GM06990 (cell line): ENCODE measurements around the gene POMT2.

Experiments
- DNase-seq: peaks from one replicate; pipeline ENCODE4 v3.0.0-alpha.2; 2011; ENCODE audit not compliant: insufficient read length; ENCODE audit errors: extremely low read depth
- H3K27me3 ChIP-seq: replicated peaks from 2 replicates; pipeline ENCODE4 v1.6.0; 2011; ENCODE audit warnings: low read length; ENCODE audit not compliant: control insufficient read depth, insufficient read depth
- H3K36me3 ChIP-seq: 2 replicates; pipeline ENCODE4 v1.5.1; 2011; ENCODE audit warnings: low read length; ENCODE audit not compliant: control insufficient read depth, insufficient read depth
- H3K4me3 ChIP-seq: replicated peaks from 2 replicates; pipeline ENCODE4 v1.5.1; 2011; ENCODE audit warnings: low read depth, mild to moderate bottlenecking, control low read depth, low read length
- CTCF ChIP-seq: IDR thresholded peaks from 2 replicates; pipeline ENCODE4 v1.5.1; 2011; ENCODE audit warnings: low read length, control low read depth, mild to moderate bottlenecking, inconsistent platforms; ENCODE audit not compliant: insufficient read depth, poor library complexity, severe bottlenecking

The POMT2 gene

GRCh38 chr14:77241955-77242354 is 78.7 kb downstream of the POMT2 start:
- Histone ChIP-seq H3K4me3 (no peak overlapping the region), H3K36me3 (no peaks in the 10 kb centered on the region), H3K27me3 (no peaks in the 10 kb centered on the region; the same call in 1 of the 2 replicates)
- TF ChIP-seq CTCF, result no peak
- DNase-seq, result no peak

- H3K27me3 ChIP-seq, result no peaks in the 10 kb centered on the region; the same call in 1 of the 2 replicates
- no peak for DNase-seq
- no peak overlapping the region for H3K4me3 ChIP-seq
- no peaks in the 10 kb centered on the region for H3K36me3 ChIP-seq
- TF ChIP-seq CTCF, result no peak
These were observed 80.3 kb downstream of the POMT2 start for GRCh38 chr14:77240336-77240915.

- Histone ChIP-seq H3K4me3 (no peak overlapping the region), H3K27me3 (no peaks in the 10 kb centered on the region; the same call in 1 of the 2 replicates), H3K36me3 (no peaks in the 10 kb centered on the region)
- no peak for TF ChIP-seq CTCF
- DNase-seq, result no peak
These were observed 81.3 kb downstream of the POMT2 start for GRCh38 chr14:77239412-77239811.

GRCh38 chr14:77238996-77239395 is 81.7 kb downstream of the POMT2 start:
- Histone ChIP-seq H3K36me3 (no peaks in the 10 kb centered on the region), H3K4me3 (no peak overlapping the region), H3K27me3 (no peaks in the 10 kb centered on the region; the same call in 1 of the 2 replicates)
- no peak for DNase-seq
- no peak for TF ChIP-seq CTCF

- TF ChIP-seq CTCF, result no peak
- no peaks in the 10 kb centered on the region; the same call in 1 of the 2 replicates for H3K27me3 ChIP-seq
- H3K36me3 ChIP-seq, result no peaks in the 10 kb centered on the region
- no peak overlapping the region for H3K4me3 ChIP-seq
- no peak for DNase-seq
These were observed 82.3 kb downstream of the POMT2 start for GRCh38 chr14:77238356-77238755.

- Histone ChIP-seq H3K36me3 (no peaks in the 10 kb centered on the region), H3K4me3 (no peak overlapping the region), H3K27me3 (no peaks in the 10 kb centered on the region; the same call in 1 of the 2 replicates)
- no peak for DNase-seq
- TF ChIP-seq CTCF, result no peak
These were observed 83.9 kb downstream of the POMT2 start for GRCh38 chr14:77236814-77237213.
